ENCODE measurements around the gene BNC2. TPM values are rescaled to one million over a fixed set of nuclear protein-coding genes. Genes with fewer than 3 reads are reported as not detected.

Gene BNC2
- total RNA-seq, 2 donors from 2014 or later: 0.99 to 1.8 TPM

DNA sequence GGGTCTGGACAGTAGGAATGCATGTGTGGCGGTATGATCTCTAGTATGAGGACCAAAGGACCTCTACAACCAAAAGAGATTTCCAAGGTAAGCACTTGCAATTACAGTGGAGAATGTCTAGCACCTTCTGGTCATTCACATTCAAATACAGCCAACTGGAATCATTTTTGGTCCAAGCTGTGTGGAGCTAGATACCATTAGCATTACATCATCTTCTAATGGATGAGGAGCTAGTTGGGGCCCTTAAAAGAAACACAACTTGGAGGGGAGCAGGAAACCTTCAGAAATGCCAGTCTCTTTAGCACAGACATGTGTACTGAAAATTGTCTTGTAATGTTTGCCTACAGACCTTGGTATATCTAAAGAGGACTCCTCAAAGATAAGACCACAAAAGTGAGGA is 244.7 kb downstream of the BNC2 start:
- no peak overlapping the region for H3K4me3 ChIP-seq
- H3K27me3 ChIP-seq: no peaks in the 10 kb centered on the region
- no peaks in the 10 kb centered on the region for H3K4me1 ChIP-seq
- H3K9me3 ChIP-seq: no peaks in the 10 kb centered on the region
- no peaks in the 10 kb centered on the region for H3K36me3 ChIP-seq (replicated peaks in 1 of 2; ENCODE audit: insufficient read depth in 1 of 2, low read depth in 2 of 2)
- TF ChIP-seq POLR2A (IDR thresholded peaks at IDR 0.05): no peak
- TF ChIP-seq CTCF (IDR thresholded peaks at IDR 0.05): no peak
- H3K27ac ChIP-seq: no peak overlapping the region
- intact Hi-C loops (cut with DNase I): no loop called here
- WGBS, 2 donors: 95 to 100% methylated on average over 1 of the region's 1 CpG
- DNase-seq (no peak), ATAC-seq (no peak)

DNA sequence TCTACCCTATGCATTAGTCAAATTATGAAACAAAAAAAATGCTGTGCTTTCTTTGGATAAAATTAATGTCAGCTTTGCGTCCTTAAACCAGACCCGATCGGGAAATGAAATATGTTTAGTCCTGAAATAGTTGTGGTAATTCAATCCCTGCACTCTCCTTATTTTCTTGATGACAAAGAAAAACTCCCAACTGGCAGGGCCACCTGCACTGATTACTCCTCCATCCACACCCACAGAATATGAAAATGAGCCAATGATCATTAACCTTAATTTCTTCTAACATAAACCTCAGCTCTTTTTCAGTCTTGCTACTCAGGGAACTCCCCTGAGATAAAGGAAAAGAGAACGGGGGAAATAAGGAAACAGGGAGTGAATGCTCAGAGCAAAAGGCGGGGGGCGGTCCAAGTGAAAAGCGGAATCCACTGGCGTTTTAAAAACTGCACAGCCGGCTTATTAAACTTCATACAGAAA is 245.3 kb downstream of the BNC2 start:
- intact Hi-C loops (cut with DNase I): no loop called here
- H3K27me3 ChIP-seq: no peaks in the 10 kb centered on the region
- H3K9me3 ChIP-seq: no peaks in the 10 kb centered on the region
- WGBS, 2 donors: 66 to 74% methylated on average over 9 of the region's 9 CpGs
- no peaks in the 10 kb centered on the region for H3K4me1 ChIP-seq
- no peaks in the 10 kb centered on the region for H3K36me3 ChIP-seq (replicated peaks in 1 of 2; ENCODE audit: insufficient read depth in 1 of 2, low read depth in 2 of 2)
- no peak overlapping the region for H3K27ac ChIP-seq
- H3K4me3 ChIP-seq: no peak overlapping the region
- ATAC-seq: no peak
- DNase-seq: no peak
- TF ChIP-seq POLR2A (IDR thresholded peaks at IDR 0.05) (no peak), CTCF (IDR thresholded peaks at IDR 0.05) (no peak)

- H3K36me3 ChIP-seq (replicated peaks in 1 of 2; ENCODE audit: insufficient read depth in 1 of 2, low read depth in 2 of 2): no peaks in the 10 kb centered on the region
- no peak for DNase-seq
- no peak overlapping the region for H3K27ac ChIP-seq
- H3K27me3 ChIP-seq: no peaks in the 10 kb centered on the region
- ATAC-seq: no peak
- H3K4me3 ChIP-seq: no peak overlapping the region
- whole genome bisulfite sequencing, 2 donors: 69 to 76% methylated on average over 3 of the region's 3 CpGs
- TF ChIP-seq CTCF (IDR thresholded peaks at IDR 0.05) (no peak), POLR2A (IDR thresholded peaks at IDR 0.05) (no peak)
- intact Hi-C loops (cut with DNase I): no loop called here
- no peaks in the 10 kb centered on the region for H3K4me1 ChIP-seq
- H3K9me3 ChIP-seq: no peaks in the 10 kb centered on the region
Observed at GRCh38 chr9:16624744-16625117, 245.7 kb downstream of the BNC2 start.

DNA sequence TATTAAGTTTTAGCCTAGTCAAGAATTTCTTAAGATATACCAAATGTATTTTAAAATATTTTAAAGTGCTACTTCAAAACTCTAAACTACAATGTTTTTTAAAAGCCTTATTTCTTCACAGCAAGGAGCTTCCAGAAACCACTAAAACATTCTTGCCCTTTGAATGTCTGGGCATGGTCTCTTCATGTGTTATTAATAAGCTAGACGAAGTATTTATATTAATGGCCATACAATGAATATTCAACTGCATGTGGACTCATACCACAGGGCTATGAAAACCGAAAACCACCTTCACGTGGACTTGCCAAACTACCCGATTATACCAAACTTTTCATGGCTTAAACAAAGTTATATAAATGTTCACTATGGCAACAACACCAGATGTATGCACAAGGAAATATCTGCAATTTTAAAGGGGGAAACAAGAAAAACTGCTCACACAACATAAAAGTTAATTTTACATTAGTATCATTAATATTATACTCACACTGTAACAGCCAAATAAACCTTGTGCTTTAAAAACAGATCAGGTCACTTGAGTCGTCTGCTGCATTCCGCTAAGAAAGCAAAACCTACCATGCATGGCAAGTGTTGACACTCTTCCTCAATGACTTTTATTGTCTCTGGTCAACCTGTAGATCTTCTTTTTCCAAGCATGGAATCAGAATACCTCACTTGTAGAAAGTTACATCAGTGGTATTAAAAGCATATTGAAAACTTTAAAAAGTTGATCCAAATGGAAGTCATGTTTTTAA is 246.3 kb downstream of the BNC2 start:
- H3K9me3 ChIP-seq: no peaks in the 10 kb centered on the region
- no peaks in the 10 kb centered on the region for H3K4me1 ChIP-seq
- H3K27me3 ChIP-seq: no peaks in the 10 kb centered on the region
- TF ChIP-seq CTCF (IDR thresholded peaks at IDR 0.05) (no peak), POLR2A (IDR thresholded peaks at IDR 0.05) (no peak)
- H3K27ac ChIP-seq: no peak overlapping the region
- WGBS, 2 donors: 71 to 75% methylated on average over 6 of the region's 6 CpGs
- no peak for DNase-seq
- intact Hi-C loops (cut with DNase I): no loop called here
- no peak overlapping the region for H3K4me3 ChIP-seq
- no peaks in the 10 kb centered on the region for H3K36me3 ChIP-seq (replicated peaks in 1 of 2; ENCODE audit: insufficient read depth in 1 of 2, low read depth in 2 of 2)
- ATAC-seq: no peak

- no peak for TF ChIP-seq POLR2A (IDR thresholded peaks at IDR 0.05)
- no peak for TF ChIP-seq CTCF (IDR thresholded peaks at IDR 0.05)
- ATAC-seq: no peak
- DNase-seq: no peak
- Histone ChIP-seq H3K36me3 (replicated peaks in 1 of 2; ENCODE audit: insufficient read depth in 1 of 2, low read depth in 2 of 2) (no peaks in the 10 kb centered on the region), H3K27me3 (no peaks in the 10 kb centered on the region), H3K9me3 (no peaks in the 10 kb centered on the region), H3K4me3 (no peak overlapping the region), H3K4me1 (no peaks in the 10 kb centered on the region), H3K27ac (no peak overlapping the region)
- 68 to 77% methylated on average over 3 of the region's 3 CpGs for WGBS, 2 donors
- intact Hi-C loops (cut with DNase I): no loop called here
Observed at GRCh38 chr9:16622541-16622940, 247.9 kb downstream of the BNC2 start.
